Stimulated activated CD4-positive, alpha-beta T cell treated with anti-CD3 and anti-CD28 coated beads, Interleukin-1b, Interleukin-23, amount 100 ng/mL, for 4 hours (primary cell): ENCODE results near the gene TMEM250.
A peak's percentile ranks its signal among the peaks of the same experiment; 100 is the strongest.
"Not testable (repeated sequence)": the region's sequence is repeated elsewhere in the genome, so short reads cannot be mapped to it uniquely, and the experiment has no call there.

Experiments used
- DNase-seq, 2 donors: peaks; one replicate each; pipeline ENCODE4 v3.0.0-alpha.2; 2020; ENCODE audit warnings: low read depth in 2 of 2

Gene TMEM250

DNA sequence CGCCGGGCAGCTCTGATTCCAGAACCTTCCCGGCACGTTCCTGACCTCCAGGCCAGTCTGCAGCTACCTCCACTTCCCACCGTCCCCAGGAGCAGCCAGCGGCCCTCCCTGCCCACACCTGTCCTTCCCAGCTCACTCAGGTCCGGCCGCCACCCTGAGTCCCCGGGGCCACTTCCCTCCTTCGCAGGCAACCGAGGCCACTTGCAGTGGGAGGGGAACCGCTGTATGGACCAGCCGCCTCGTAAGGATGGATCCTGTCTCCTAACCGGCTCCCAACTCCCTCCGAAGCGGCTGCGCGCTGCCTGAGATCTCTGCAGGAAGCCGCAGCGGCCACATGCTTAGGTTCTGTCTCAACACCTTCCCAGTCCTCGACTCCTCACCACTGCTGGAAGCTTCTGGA is 7.5 kb downstream of the TMEM250 start:
- DNase-seq = no peak

DNA sequence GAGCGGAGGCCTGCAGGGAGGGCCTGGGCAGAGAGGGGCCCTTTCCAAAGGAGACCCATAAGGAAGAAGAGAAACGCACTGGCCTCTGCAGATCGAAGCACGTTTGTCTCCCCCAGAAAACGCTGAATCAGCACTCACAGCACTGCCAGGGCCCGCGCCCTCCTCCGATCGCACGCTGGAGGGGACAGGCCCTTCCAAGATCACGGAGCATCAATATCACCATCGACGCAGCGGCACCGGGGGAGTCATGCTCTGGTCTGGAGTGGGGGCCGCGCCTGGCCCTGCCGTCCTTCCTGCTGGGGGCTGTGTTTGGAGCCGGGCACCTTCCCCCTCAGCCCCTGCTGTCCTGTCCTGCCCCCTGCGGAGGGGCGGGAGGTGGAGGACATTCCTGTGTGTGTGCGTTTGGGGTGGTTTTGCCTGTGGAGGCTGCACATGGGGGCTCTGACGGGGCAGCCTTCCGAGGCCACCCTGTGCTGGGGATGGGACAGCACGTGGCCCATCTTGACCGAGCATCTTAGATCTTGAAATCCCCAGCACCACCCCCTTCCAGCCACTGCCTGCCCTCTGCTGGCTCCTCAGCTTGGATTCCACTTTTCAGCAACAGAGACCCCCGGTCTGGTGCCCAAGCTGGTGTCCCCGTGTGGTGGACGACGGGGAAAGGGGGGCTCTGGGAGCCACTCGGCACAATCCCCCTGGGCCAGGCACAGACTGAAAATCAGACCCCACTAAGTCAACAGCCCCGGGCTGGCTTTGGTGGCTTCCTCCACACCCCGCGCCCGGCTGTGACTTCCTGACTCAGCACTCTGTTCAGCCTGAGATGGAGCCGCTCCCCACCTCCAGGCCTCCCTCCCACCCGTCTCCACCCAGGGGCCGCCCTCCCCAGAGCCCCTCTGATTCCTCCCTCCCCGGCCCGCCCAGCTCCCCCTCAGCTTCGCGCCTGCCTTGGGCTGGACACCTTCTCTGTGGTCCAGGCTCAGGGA is 8.3 kb downstream of the TMEM250 start:
- peak in 1 of 2 donors; percentile 37 for DNase-seq

DNA sequence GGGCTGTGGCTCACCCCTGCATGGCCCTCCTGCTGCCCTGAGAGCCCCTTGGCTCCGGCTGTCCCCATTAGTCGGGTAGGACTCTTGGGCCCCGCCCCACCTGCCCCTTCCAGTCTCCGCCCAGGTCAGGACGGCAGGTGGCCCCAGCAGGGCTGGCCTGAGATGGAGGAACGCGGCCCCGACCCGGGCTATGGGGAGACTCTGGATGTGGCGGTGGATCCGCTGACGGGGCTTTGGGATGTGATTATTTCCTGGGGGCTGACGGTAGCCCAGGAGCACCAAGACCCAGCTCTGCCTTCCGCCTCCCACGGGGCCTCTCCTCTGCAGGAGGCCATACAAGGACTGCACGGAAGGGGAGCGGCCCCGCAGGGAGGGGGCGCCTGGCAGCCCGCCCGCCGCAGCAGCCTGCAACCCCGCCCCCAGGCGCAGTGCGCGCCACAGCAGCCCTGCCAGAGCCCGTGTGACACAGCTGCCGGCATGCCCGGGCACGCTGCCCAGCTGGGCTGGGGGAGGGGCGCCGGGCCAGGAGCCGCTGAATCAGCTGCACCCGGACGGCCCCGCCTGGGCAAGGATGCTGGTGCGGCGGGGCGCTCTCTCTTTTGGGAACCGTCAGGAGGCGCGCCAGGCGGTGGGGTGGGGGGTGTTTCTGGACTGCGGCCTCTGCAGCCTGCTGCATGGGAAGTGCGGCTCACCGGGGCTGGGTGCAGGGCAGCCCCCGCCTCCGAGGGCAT is 9.2 kb downstream of the TMEM250 start:
- DNase-seq = peak; percentile 81 to 90

DNA sequence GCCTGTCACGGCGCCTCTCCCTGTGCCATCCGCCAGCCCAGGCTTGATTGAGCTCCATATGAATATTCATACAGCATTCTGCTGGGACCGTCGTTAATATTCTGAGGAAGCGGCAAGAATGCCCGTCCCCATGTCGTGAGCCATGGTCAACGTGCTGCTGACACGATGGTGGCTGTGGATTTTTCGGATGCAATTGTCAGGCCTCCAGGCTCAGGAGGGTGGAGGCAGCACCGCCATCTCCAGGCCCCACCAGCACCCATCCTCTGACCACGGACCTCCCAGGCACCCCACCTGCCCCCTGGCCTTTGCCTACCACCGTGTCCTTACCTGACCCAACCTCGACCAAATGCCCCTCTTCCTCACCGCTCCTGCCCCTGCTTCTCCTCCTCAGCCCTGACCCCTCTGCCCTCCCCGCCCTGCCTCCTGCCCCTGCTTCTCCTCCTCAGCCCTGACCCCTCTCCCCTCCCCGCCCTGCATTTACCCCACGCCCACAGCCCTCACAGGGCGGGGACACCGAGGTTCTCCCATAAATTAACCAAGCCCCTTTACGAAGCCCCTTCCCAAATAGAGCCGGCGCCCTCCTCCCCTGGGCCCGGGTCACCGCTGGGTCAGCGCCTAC is 9.9 kb downstream of the TMEM250 start:
- DNase-seq = no peak

DNA sequence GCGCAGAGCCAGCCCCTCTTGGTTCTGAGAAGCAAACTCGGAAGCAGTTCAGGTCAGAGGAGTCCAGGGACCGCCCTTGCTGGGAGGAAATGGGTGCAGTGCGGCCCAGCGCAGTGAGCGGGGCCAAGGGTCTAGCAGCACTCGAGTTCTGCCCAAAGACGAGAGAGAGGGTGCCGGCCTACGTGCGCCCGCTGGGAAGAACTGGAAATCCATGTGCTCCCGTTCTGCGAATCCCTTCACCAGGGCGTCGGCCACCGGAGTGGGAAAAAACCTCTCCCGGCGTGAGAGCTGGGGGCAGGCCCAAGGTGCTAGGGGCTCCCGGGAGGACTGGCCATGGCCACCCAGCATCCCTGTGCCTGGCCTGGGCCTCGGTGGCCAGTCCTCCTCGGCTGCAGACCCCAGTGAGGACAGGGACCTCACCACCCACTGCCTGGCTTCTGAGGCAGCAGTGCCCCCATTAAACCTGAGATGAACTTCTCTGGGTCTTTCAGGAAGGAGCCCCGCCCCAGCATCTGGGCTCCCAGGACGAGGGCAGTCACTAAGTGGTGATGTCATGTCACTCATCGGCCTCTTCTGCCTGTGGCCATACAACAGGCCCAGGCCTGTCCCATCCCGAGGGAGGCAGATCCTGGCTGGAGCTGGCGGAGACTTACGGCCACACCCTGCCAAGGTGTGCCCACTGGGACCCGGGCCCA is 10.6 kb downstream of the TMEM250 start:
- no peak for DNase-seq

DNA sequence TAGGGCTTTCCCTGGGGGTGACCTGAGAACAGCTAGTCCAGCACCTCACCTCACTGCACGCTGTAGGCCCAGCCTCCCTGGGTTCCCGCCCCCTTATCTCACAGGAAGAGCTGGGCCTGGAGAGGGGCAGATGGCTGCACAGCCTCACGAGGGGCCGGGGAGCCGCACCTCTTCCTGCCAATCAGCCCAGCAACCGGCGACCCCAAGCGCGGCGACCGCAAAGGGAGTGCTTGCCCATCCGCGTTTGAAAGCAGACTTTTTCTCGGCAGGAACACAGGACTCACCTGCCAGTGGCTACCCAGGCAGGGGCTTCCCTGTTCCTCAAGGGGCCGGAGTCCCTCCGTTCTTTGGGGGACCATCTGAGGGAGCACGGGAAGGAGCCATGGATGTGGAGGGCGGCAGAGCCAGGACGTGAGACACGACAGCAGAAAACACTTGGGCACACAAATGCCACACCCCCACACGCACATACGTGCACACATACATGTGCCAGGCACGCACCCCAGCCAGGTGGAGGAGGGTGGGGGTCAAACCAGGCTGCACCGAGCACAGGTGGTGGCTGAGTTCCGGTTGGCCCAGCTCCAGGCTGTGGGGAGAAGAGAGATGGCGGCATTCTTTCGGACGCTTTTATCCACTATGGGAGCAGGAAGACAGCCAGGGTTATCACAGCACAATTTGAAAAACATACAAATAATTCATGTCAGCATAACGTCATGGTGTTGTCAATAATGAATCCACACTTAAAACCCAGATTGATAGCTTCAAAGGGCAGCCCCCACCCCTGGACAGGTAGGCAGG is 11.3 kb downstream of the TMEM250 start:
- DNase-seq = no peak

DNA sequence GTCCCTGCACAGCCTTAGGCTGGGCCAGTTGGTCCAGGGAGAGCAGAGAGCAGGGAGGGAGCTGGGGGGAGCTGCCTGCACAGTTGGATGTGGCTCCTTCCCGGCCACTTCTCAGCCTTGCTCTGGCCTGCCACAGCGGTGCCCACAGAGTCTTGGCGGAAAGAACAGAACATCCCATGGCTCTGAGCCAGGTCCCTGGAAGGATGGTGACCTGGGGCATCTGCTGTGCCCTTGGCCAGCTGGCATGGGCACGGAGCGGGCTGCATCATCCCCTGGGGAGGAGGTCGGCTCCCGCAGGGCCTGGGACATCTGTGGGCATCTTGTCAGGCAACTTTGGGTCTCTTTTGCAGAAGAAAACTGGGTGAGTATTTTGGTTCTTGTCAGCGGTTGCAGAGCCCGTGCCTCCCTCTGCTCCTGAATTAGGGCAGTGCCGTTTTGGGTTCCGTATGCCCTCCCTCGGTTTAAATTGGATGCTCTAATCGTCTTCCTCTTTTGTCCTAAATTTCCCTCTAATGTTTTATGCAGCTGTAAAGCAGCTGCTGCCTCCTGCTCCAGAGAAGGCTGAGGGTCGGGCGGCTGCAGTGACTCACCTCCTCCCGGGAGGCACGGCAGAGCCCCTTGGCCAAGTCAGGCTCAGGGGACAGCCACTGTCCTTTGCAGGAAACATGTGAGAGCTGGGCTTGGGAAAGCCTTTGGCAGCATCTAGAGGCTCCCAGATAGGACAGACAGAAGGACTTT is 13.1 kb downstream of the TMEM250 start:
- DNase-seq = no peak

DNA sequence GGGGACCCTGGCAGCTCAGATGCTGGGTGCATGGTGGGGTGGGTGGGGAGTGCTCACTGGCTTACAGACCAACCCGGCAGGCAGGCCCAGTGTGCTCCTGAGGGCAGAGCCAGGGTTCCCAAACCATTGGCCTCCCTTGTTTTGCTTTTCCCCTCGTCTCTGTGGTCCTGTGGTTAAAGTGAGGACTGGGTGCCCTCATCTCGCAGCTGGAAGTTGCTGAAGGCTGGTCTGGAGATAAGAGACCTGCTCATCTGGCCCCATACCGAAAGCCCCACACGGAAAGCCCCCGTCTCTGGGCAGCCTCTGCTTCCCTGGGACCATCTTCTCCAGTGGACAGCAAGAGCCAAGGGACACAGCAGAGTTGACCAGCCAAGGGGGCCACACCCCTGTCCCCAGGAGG is 13.8 kb downstream of the TMEM250 start:
- DNase-seq = no peak

DNA sequence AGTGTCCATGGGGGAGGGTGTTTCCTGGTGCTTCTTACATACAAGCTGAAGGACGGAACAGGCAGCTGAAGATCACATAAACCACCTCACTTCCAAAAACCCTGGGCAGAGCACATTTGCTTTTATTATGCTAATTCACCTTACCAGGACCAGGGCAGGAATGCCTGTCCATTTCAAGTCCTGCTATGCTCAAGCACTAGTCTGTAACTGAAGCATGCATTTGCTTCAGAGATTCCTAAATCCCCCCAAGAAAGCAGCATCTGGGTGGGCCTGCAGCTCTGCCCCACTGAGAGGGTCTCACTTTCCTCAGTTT is 14.2 kb downstream of the TMEM250 start:
- no peak for DNase-seq

DNA sequence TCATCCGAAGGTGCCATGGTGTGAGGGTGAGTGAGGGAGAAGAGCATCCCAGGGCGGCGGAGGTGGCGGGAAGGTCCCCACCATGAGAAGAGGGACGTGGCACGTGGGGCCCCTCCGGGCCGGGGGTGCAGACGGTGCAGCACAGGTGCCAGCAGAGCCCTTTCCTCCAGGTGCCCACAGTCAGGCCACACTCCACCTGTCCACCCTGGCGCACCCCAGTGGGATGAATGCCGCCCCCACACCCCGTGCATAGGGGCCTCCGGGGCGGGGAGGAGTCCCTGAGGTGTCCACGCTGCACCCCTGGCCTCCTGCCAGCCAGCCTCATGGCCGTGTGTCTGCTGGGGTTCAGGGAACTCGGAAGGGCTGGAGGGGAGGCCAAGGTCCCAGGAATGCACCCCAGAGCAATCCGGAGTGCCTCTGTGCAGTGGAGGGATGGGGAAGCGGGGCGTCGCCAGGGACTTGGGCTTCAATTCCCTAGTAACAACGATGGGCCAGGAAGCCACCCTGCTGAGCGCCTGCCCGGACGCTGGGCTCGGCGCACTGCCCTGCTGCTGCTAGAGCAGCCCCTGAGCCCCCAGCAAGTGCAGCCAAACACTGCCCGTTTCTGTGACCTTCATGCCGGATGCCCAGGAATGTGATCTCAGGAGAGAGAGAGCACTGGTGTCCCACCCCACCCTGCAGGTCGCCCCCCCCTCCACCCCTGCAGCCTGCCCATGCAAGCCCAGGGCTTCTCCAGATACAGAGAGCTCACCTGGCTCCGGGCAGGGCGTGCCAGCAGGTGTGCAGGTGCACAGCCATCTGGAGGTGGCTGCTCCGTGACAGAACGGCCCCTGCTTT is 14.8 kb downstream of the TMEM250 start:
- DNase-seq = no peak

DNA sequence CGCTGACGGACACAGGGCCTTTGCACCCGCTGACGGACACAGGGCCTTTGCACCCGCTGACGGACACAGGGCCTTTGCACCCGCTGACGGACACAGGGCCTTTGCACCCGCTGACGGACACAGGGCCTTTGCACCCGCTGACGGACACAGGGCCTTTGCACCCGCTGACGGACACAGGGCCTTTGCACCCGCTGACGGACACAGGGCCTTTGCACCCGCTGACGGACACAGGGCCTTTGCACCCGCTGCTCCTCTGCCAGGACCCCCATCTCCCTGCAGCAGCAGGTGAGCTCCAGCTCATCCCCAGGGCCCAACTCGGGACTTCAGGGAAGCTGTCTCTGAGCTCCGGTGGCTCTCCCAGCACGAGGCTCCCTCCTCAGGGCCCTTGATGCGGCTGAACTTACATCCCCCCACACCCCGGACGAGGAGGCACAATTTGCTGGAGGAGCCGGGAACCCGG is 17.0 kb downstream of the TMEM250 start:
- not testable (repeated sequence) for DNase-seq

DNA sequence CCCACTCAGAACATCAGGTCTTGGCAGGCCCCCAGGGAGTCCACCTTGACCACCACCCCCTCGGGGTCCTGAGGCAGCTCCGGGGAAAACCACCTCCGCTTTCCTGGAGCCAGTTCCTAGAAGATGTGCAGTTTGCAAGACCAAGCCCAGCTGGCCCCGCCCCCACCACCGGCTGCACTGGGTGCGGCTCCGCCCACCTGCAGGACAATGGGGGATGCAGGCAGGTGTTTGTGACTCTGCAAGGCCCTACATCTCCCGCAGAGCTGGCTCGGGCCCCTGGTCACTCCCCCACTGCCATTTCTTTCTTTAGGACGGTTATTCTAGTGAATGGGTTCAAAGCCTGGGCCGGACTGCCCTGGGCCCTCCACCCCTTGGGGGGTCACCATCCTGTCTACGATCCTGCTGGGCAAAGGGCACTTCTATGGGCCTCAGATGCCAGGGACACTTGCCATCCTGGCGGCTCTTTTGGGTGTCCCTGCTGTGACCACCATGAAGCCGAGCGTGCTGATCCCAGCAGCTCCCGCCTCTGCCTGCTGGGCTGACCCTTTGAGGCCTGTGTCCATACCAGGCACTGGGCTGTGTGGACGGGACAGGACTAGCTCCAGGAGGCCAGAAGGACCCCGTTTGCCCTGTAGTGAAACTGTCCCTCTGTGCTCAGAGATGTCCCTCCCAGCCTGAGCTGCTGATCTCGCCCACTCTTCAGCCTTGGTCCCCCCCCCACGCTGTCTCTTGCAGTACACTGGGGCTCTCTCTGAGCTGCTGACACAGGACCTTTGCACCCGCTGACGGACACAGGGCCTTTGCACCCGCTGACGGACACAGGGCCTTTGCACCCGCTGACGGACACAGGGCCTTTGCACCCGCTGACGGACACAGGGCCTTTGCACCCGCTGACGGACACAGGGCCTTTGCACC is 17.7 kb downstream of the TMEM250 start:
- no peak for DNase-seq

DNA sequence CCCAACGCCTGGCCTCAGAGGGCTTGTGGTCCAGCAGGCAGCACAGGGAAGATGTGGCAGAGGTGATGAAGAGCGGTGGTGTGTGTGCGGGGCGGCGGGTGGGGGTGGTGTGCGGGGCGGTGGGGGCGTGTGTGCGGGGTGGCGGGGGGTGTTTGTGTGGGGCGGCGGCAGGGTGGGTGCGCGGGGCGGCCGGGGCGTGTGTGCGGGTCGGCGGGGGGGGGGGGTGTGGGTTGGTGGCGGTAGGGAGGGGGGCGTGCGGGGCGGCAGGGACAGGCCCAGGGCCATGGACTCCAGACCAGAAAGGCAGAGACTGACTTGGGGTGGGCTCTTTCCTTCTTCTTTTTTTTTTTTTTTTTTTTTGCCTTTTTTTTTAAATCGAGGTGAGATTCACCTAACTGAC is 19.1 kb downstream of the TMEM250 start:
- DNase-seq = no peak

DNA sequence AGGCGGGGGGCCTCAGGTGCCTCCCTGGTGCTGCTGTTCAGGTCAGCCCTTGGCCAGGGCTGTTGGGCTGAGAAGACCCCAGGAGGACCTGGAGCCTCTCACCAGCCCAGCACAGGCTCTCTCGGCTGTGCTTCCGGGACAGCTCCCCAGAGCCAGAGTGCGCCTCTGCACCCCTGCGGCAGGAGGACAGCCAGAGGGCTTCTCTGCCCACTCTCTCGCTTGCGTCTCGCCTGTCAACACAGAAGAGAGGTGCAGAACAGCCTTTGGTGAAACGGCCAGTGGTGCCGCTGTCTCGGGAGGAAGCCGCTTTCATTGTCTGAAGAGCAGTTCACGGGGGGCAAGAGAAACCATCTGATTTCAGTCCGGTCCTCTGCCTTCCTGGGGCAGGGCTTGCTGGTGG is 19.8 kb downstream of the TMEM250 start:
- no peak for DNase-seq

DNA sequence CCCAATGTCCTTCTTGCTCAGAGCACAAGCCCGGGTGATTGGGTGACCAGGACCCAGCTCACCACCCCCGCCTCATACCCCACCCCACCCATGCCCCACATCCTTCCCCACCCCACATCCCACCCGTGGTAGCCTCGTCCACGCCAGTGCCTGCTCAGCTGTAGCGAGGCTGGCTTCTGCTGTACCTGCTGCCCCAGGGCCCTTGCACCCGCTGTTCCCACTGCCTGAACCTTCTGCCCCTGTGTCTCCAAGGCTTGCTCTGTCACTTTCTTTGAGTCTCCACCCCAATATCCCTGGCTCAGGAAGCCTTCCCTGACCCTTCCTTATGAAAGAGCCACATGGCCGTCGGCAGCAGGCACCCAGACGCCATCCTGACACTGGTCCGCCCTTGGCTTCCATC is 20.5 kb downstream of the TMEM250 start:
- no peak for DNase-seq

DNA sequence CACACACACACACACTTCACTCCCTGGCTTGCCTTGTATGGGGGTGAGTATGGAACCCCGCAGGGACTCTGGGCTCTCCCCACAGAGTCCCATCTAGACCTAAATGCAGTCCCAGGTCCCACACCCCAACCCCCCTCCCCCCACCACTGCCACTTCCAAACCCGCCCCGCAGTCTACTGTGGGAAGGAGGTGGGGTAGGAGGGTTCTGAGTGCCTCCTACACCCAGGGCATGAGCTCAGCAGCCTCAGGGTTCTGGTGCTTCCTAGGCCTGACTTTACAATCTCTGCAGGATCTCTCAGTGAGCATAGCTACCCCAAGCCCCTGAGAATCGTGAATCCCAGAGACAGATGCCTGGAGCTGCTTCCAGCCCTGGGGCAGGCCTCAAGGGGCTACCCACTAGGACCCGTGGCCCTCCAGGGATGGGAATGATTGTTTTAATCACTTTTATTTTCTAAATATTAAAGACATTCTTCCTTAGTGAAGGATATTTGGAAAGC is 22.1 kb downstream of the TMEM250 start:
- DNase-seq = no peak

DNA sequence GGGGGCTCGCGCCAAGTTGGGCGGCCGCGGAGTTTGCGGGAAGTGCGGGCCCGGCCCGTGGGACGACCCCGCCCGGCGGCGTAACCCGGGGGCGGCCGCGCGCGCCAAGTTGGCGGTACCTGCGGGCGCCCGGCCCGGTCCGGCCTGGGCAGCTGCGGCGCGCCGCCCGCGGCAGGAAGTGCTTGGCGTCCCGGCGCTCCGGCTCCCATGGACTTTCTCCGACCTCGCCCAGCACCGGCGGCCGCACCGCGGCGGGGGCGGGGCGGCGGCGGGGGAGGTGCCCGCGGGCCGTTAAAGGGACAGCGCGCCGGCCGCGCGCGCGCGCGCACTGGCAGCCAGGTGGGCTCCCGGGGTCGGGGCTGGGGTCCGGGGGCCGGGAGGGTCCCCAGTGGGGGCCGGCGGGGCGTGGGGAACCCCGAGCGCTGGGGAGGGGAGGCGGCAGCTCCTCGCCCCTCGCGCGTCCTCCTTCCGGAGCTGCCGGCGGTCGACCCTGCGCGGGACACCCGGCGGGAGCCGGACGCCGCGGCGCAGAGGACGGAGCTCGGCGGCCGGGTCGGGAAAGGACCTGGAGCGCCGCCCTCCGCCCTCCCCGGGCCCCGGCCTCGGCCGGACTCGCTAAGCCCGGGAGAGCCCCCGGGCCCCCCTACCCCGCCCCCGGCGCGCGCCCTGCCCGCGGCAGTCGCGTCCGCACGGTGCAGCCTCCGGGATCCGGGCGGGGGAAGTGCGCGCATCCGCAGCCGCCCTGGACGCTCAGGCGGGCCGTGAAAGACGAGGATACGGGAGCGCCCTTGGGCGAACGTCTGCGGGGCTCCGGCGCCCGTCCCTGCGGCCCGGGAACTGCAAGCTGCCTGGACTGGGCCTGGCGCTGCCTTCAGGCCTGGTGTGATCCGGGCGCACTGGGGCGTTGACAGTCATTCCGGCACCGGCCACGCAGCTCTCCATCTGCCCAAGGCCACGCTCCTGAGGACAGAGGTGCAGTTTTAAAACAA is 23.3 kb downstream of the TMEM250 start, which contains the start of gene NACC2:
Gene NACC2, minus strand, starts transcription at position 220 of the 989 bp plus-strand sequence. CDS start 44,768 bp downstream, outside the sequence.
- peak in 1 of 2 donors; percentile 33 for DNase-seq
